Uterus (tissue), 4 donors: ENCODE results near the gene R3HCC1L. TPM values are rescaled to one million over a fixed set of nuclear protein-coding genes. Genes with fewer than 3 reads are reported as not detected.

ENCODE experiments used
- DNase-seq, 2 donors: peaks; one replicate each; pipeline ENCODE4 v3.0.0-alpha.2; 2019 to 2020
- H3K27ac ChIP-seq, 2 donors: fragments of 200-600 bp; sonication (generic); 1 replicate in 1 of 2; 2 replicates in 1 of 2; pipeline ENCODE4 v1.5.1; 2016 to 2018
- H3K27me3 ChIP-seq, 2 donors: fragments of 200-600 bp; sonication (generic); one replicate each; pipeline ENCODE4 v1.5.1; 2018 to 2019; ENCODE audit warnings: control low read depth in 1 of 2
- H3K36me3 ChIP-seq, 2 donors: fragments of 200-600 bp; sonication (generic); one replicate each; pipeline ENCODE4 v1.5.1; 2019; ENCODE audit warnings: control low read depth in 1 of 2
- H3K4me1 ChIP-seq, 2 donors: fragments of 200-600 bp; sonication (generic); one replicate each; pipeline ENCODE4 v1.5.1; 2018 to 2019; ENCODE audit warnings: control low read depth in 1 of 2
- H3K4me3 ChIP-seq, 2 donors: fragments of 200-600 bp; sonication (generic); 1 replicate in 1 of 2; 2 replicates in 1 of 2; pipeline ENCODE4 v1.5.1; 2018 to 2019; ENCODE audit warnings: mild to moderate bottlenecking in 1 of 2
- H3K9me3 ChIP-seq, 2 donors: fragments of 200-600 bp; sonication (generic); one replicate each; pipeline ENCODE4 v1.5.1; 2019; ENCODE audit warnings: control low read depth in 1 of 2
- CTCF ChIP-seq, 4 experiments: fragments of 200-600 bp in 2 of 4; fragments of 450-650 bp in 2 of 4; sonication (generic) in 2 of 4; IDR thresholded peaks; one replicate each; pipeline ENCODE4 v1.5.1; 2016 to 2019; ENCODE audit warnings: antibody characterized with exemption in 4 of 4, mild to moderate bottlenecking in 2 of 4, moderate library complexity in 1 of 4
- POLR2A ChIP-seq, 2 donors: fragments of 450-650 bp; IDR thresholded peaks; one replicate each; pipeline ENCODE4 v1.6.1; 2016; ENCODE audit warnings: antibody characterized with exemption in 2 of 2, mild to moderate bottlenecking in 1 of 2, moderate library complexity in 1 of 2
- intact Hi-C: fragments of 100-400 bp; cut with DNase I; formaldehyde crosslinking; loops from one replicate; pipeline ENCODE4 v1.15.1; 2023; ENCODE audit warnings: low total_unique reads
- total RNA-seq, 4 donors: library from RNA; depleted of rRNA in 3 of 4; stranded (reverse); fragments of >200 nt in 3 of 4; gene quantifications; one replicate each; pipeline versions ENCODE4 v1.1.0 to v1.2.4, GENCODE V29; 2014 to 2023
- donor health status: DM: yes; HTN: yes; CAD: no.

Gene R3HCC1L
- total RNA-seq, 4 donors from 2014 or later, result 5.9 to 23.4 (median 10.8) TPM

- DNase-seq, result no peak
- Histone ChIP-seq H3K4me1 (no peaks in the 10 kb centered on the region), H3K36me3 (no peaks in the 10 kb centered on the region), H3K9me3 (no peaks in the 10 kb centered on the region), H3K27ac (no peak overlapping the region), H3K27me3 (no peaks in the 10 kb centered on the region), H3K4me3 (no peak overlapping the region)
- intact Hi-C loops, result no loop called here
- TF ChIP-seq POLR2A (IDR thresholded peaks at IDR 0.05), result no peak
- no peak for TF ChIP-seq CTCF (IDR thresholded peaks at IDR 0.05)
Measured at GRCh38 chr10:98098247-98098646, 36.2 kb upstream of the R3HCC1L start.

- H3K9me3 ChIP-seq, result no peaks in the 10 kb centered on the region
- TF ChIP-seq POLR2A (IDR thresholded peaks at IDR 0.05) (no peak), CTCF (IDR thresholded peaks at IDR 0.05) (no peak)
Measured at GRCh38 chr10:98100476-98100875, 34.0 kb upstream of the R3HCC1L start.

GRCh38 chr10:98101366-98101765 lies 33.1 kb upstream of the R3HCC1L start:
- Histone ChIP-seq H3K36me3 (no peaks in the 10 kb centered on the region), H3K27ac (no peak overlapping the region), H3K27me3 (no peaks in the 10 kb centered on the region), H3K4me1 (no peaks in the 10 kb centered on the region), H3K4me3 (no peak overlapping the region), H3K9me3 (no peaks in the 10 kb centered on the region)
- no peak for DNase-seq
- intact Hi-C loops, result no loop called here
- TF ChIP-seq CTCF (IDR thresholded peaks at IDR 0.05) (no peak), POLR2A (IDR thresholded peaks at IDR 0.05) (no peak)

More at GRCh38 chr10:98100476-98100875, 34.0 kb upstream of the R3HCC1L start:
- no peak overlapping the region for H3K4me3 ChIP-seq
- no peaks in the 10 kb centered on the region for H3K27me3 ChIP-seq
- H3K27ac ChIP-seq, result no peak overlapping the region
- no peaks in the 10 kb centered on the region for H3K36me3 ChIP-seq
- intact Hi-C loops, result no loop called here
- no peak for DNase-seq
- H3K4me1 ChIP-seq, result no peaks in the 10 kb centered on the region

GRCh38 chr10:98104125-98104524 lies 30.3 kb upstream of the R3HCC1L start:
- no peak for DNase-seq

GRCh38 chr10:98106531-98106930 lies 27.9 kb upstream of the R3HCC1L start:
- TF ChIP-seq POLR2A (IDR thresholded peaks at IDR 0.05) (no peak), CTCF (IDR thresholded peaks at IDR 0.05) (no peak)
- no peak for DNase-seq
- Histone ChIP-seq H3K9me3 (no peaks in the 10 kb centered on the region), H3K27me3 (no peaks in the 10 kb centered on the region), H3K27ac (no peak overlapping the region), H3K4me1 (no peaks in the 10 kb centered on the region), H3K36me3 (no peaks in the 10 kb centered on the region), H3K4me3 (no peak overlapping the region)
- intact Hi-C loops, result no loop called here

More at GRCh38 chr10:98104125-98104524, 30.3 kb upstream of the R3HCC1L start:
- Histone ChIP-seq H3K4me3 (no peak overlapping the region), H3K27me3 (no peaks in the 10 kb centered on the region), H3K4me1 (no peaks in the 10 kb centered on the region), H3K36me3 (no peaks in the 10 kb centered on the region), H3K27ac (no peak overlapping the region), H3K9me3 (no peaks in the 10 kb centered on the region)
- intact Hi-C loops, result no loop called here
- no peak for TF ChIP-seq POLR2A (IDR thresholded peaks at IDR 0.05)
